Activated CD4-positive, alpha-beta T cell treated with anti-CD3 and anti-CD28 coated beads for 1 hour (primary cell): Measurements from ENCODE around the gene VCP.

Source experiments
- DNase-seq: peaks from one replicate; pipeline ENCODE4 v3.0.0-alpha.2; 2020

Gene VCP

GRCh38 chr9:35102769-35103659, 30.6 kb upstream of the VCP start, which contains the start of gene STOML2:
Gene STOML2, minus strand, starts transcription at chr9:35103131. Its CDS starts 37 bp downstream, at chr9:35103094.
- DNase-seq = peak; percentile 88

GRCh38 chr9:35102465-35102768, 30.0 kb upstream of the VCP start:
- no peak for DNase-seq

- no peak for DNase-seq
These were observed 25.1 kb upstream of the VCP start for GRCh38 chr9:35097573-35097972.

GRCh38 chr9:35096035-35096849, 23.8 kb upstream of the VCP start, which contains the start of gene PIGO:
Gene PIGO, minus strand, starts transcription at chr9:35096591. Its CDS starts 1,026 bp downstream, at chr9:35095565.
- DNase-seq = peak; percentile 83

GRCh38 chr9:35091536-35091935, 19.1 kb upstream of the VCP start:
- no peak for DNase-seq

- no peak for DNase-seq
These were observed 17.0 kb upstream of the VCP start for GRCh38 chr9:35089434-35089833.

GRCh38 chr9:35085078-35085477, 12.7 kb upstream of the VCP start:
- no peak for DNase-seq

GRCh38 chr9:35079426-35080341, 7.3 kb upstream of the VCP start, which contains the start of gene FANCG:
Gene FANCG, minus strand, starts transcription at chr9:35079942. Its CDS starts 418 bp downstream, at chr9:35079524.
- peak; percentile 70 for DNase-seq

GRCh38 chr9:35079041-35079425, 6.6 kb upstream of the VCP start:
- no peak for DNase-seq

GRCh38 chr9:35078066-35078465, 5.6 kb upstream of the VCP start:
- DNase-seq = no peak

- no peak for DNase-seq
These were observed 4.4 kb upstream of the VCP start for GRCh38 chr9:35076848-35077247.

GRCh38 chr9:35075358-35075757, 2.9 kb upstream of the VCP start:
- no peak for DNase-seq

GRCh38 chr9:35074791-35075190, 2.4 kb upstream of the VCP start:
- DNase-seq = no peak

- DNase-seq = no peak
These were observed 1.7 kb upstream of the VCP start for GRCh38 chr9:35074141-35074540.

- no peak for DNase-seq
These were observed 821 bp upstream of the VCP start for GRCh38 chr9:35073279-35073612.

GRCh38 chr9:35071814-35072460, 488 bp downstream of the VCP start:
- peak; percentile 58 for DNase-seq

GRCh38 chr9:35070823-35071813, 1.3 kb downstream of the VCP start:
- no peak for DNase-seq

- DNase-seq = no peak
These were observed 3.4 kb downstream of the VCP start for GRCh38 chr9:35069020-35069419.

- DNase-seq = no peak
These were observed 5.4 kb downstream of the VCP start for GRCh38 chr9:35067056-35067455.

GRCh38 chr9:35060548-35061207, 11.7 kb downstream of the VCP start:
- DNase-seq = no peak

- no peak for DNase-seq
These were observed 13.0 kb downstream of the VCP start for GRCh38 chr9:35059438-35059837.
